Measurements from ENCODE around the gene TREH. TPM values are rescaled to one million over a fixed set of nuclear protein-coding genes. Genes with fewer than 3 reads are reported as not detected.
"Not testable (repeated sequence)": the region's sequence is repeated elsewhere in the genome, so short reads cannot be mapped to it uniquely, and the experiment has no call there.

Gene TREH
- polyA plus RNA-seq (ENCODE audit: insufficient read length): 2.0 TPM
- long read RNA-seq, donor 1: 0 reads
- long read RNA-seq, donor 2: 0 reads
- long read RNA-seq, donor 3: 0 reads
- long read RNA-seq, donor 4: 0 reads
- long read RNA-seq, donor 5: 0 reads
- long read RNA-seq, donor 6: 0 reads
- long read RNA-seq, donor 7, partial matches to known transcripts: 0 of 1 reads
- long read RNA-seq, donor 7, other reads (novel, unspliced or antisense): 0 of 1 reads
- long read RNA-seq, donor 8: 0 reads

- DNase-seq: no peak
These were observed at the start of gene TREH for GRCh38 chr11:118679483-118679882. TREH (minus strand) TSS chr11:118679650; CDS start chr11:118679627, 23 bp downstream.

DNA sequence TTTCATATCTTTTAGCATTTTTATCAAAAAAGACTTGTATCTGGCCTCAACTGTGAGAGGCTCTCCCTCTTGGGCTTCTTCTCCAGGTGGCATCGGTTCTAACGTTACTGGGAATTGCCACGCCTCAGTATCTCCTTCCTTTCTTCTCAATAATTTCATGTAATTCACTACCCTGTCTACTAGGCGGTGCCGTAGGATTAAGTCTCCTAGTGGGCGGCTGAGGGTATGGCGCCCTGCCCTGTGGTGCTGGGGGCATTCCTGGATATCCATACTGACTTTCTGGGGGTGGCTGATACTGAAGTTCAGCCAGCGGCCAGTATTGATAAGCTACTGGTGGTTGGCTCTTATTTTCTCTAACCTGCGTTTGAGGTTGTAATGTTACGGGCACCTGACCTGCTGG is 48.7 kb upstream of the TREH start:
- not testable (repeated sequence) for DNase-seq

DNA sequence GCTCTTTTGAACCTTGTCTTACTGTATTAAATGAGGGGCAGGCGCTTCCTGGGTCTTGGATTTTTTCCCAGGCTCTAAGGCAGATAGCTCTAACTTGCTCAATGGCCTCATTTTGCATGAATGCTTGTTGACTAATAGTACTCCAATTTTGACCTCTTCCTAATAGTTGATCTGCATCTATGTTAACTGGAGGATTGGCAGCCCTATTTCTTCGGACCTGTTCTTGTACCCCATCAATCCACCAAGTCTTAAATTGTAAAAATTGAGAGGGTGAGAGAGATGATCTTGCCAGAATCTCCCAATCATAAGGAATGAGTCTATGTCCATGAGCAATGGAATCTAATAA is 48.2 kb upstream of the TREH start:
- DNase-seq: not testable (repeated sequence)

DNA sequence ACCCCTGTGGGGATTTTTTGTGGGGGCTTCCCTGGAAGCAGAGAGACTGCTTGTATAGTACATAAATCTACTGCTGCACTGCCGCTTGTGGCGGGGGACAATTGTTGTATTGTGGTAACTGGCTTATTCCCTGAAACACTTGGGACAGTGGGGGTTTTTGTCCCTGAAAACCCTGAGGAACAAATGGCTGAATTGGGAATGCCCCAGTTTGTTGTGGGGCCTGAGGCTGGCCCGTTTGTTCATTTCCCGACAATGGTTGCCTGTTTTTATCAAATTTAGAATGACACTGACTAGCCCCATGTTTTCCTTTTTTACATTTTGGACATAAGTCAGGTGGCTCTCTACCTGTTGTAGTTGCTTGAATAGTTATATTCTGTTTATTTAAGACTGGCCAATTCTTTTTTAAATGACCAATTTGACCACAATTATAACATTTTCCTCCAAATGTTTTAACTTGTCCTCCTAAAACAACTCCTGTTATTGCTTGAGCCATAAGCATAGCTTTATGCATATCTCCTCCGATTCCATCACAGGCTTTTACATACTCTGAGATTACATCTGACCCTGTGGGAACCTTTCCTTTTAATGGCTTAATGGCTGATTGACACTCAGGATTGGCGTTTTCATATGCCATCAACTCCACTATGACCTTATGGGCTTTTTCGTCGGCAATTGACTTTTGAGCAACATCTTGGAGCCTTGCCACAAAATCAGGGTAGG is 47.7 kb upstream of the TREH start:
- DNase-seq: not testable (repeated sequence)

DNA sequence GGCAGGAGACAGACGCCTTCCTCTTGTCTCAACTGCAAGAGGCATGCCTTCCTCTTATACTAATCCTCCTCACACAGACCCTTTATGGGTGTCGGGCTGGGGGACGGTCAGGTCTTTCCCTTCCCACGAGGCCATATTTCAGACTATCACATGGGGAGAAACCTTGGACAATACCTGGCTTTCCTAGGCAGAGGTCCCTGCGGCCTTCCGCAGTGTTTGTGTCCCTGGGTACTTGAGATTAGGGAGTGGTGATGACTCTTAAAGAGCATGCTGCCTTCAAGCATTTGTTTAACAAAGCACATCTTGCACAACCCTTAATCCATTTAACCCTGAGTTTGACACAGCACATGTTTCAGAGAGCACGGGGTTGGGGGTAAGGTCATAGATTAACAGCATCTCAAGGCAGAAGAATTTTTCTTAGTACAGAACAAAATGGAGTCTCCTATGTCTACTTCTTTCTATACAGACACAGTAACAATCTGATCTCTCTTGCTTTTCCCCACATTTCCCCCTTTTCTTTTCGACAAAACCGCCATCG is 42.1 kb upstream of the TREH start:
- not testable (repeated sequence) for DNase-seq

DNA sequence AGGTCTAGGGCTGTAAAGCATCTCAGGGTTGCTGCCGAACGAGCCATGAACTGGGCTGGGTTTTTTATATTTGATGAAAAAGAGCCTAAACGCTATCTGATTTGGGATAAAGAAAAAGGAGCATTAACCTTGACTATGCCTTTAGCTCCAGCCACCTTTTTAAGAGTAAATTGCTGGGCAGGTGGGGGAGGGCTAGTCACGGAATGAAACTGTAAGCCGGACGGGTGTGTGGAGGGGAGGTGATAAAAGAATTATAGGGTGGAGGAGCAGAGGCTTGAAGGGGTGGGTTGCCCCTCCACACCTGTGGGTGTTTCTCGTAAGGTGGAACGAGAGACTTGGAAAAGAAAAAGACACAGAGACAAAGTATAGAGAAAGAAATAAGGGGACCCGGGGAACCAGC is 41.3 kb upstream of the TREH start:
- not testable (repeated sequence) for DNase-seq

DNA sequence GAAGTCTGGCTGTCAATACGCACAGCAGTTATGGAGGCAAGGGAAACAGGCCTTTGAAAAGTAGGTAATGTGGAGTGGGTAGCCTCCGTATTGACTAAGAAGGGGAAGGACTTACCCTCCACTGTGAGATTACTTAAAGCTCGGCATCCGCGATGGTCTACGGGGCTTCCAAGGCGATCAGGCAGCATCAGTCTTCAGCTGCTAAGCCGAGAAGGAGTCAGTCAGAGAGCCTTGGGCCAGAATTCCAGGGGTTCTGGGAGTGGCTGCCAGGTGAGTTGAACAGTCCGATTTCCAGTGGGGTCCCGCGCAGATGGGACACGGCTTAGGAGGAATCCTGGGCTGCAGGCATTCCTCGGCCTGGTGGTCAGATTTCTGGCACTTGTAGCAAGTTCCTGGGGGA is 40.6 kb upstream of the TREH start:
- DNase-seq: not testable (repeated sequence)

DNA sequence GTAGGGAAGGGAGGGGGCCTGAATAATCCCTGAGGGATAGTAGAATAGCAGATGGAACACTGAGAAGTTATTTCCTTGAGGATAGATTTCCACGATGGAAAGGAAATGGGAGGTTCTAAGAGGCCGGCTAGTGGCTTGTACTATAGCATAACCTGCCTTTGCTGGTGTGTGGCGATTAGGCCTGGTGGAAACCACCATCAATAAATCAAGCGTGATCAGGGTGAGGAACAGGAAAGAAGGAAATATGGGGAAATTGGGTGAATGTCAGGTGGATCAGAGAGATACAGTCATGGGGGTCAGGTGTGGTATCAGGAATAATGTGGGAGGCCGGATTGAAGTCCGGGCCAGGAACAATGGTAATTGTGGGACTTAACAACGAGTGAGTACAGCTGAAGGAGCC is 39.1 kb upstream of the TREH start:
- DNase-seq: not testable (repeated sequence)

- DNase-seq: not testable (repeated sequence)
These were observed 38.3 kb upstream of the TREH start for GRCh38 chr11:118717733-118718132.

GRCh38 chr11:118717221-118717620 is 37.8 kb upstream of the TREH start:
- not testable (repeated sequence) for DNase-seq

- no peak for DNase-seq
These were observed 36.4 kb upstream of the TREH start for GRCh38 chr11:118715837-118716260.

DNA sequence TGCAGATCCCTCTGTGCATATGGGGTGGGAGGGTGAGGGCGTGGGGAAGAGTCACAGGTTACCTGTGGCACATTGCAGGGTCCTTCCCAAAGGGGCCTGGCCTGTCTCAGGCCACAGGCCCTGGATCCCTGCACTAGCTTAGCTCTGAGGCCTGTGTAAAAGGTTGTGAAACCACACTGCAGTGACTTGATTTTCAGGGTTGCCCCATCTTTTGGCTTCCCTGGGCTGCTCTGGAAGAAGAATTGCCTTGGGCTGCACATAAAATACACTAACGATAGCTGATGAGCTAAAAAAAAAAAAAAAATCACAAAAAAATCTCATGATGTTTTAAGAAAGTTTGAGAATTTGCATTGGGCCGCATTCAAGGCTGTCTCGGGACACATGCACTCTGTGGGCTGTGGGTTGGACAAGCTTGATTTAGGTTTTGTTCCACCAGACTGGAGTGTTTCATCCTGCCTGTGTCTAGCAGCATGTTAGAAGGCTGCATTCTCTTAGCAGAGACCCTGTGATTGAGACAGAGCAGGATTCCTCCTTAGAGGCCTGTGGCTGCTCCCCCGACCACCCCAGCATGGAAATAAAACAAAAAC is 35.9 kb upstream of the TREH start:
- DNase-seq: peak; percentile 12

DNA sequence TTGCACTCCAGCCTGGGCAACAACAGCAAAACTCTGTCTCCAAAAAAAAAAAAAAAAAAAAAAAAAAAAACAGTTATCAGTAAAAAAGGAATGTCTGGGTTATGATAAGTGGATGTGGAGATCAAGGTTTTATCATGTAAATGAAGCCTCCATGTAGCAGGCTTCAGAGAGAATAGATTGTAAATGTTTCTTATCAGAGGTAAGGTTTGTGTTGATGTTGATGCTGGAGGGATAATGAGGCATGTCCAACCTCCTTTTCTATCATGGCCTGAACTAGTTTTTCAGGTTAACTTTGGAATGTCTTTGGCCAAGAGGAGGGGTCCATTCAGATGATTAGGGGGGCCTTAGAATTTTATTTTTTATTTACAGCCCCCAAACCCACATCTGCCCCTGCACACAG is 35.4 kb upstream of the TREH start:
- DNase-seq: no peak

DNA sequence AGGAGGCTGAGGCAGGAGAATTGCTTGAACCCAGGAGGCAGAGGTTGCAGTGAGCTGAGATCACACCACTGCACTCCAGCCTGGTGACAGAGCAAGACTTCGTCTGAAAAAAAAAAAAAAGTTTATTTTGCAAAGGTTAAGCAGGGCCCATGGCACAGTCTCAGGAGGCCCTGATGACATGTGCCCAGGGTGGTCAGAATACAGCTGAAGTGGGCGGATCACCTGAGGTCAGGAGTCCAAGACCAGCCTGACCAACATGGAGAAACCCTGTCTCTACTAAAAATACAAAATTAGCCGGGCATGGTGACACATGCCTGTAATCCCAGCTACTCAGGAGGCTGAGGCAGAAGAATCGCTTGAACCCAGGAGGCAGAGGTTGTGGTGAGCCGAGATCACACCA is 35.0 kb upstream of the TREH start:
- not testable (repeated sequence) for DNase-seq

- no peak for DNase-seq
These were observed 28.8 kb upstream of the TREH start for GRCh38 chr11:118708296-118708695.

GRCh38 chr11:118706546-118706825 is 27.0 kb upstream of the TREH start:
- DNase-seq: no peak

GRCh38 chr11:118705791-118706545 is 26.5 kb upstream of the TREH start:
- DNase-seq: no peak

- no peak for DNase-seq
These were observed 25.8 kb upstream of the TREH start for GRCh38 chr11:118705111-118705741.

GRCh38 chr11:118703563-118704106 is 24.2 kb upstream of the TREH start:
- DNase-seq: no peak

GRCh38 chr11:118699506-118700220 is 20.2 kb upstream of the TREH start:
- no peak for DNase-seq

- no peak for DNase-seq
These were observed 17.9 kb upstream of the TREH start for GRCh38 chr11:118697346-118697745.
